ENCODE results near the gene HSPE1.

DNA sequence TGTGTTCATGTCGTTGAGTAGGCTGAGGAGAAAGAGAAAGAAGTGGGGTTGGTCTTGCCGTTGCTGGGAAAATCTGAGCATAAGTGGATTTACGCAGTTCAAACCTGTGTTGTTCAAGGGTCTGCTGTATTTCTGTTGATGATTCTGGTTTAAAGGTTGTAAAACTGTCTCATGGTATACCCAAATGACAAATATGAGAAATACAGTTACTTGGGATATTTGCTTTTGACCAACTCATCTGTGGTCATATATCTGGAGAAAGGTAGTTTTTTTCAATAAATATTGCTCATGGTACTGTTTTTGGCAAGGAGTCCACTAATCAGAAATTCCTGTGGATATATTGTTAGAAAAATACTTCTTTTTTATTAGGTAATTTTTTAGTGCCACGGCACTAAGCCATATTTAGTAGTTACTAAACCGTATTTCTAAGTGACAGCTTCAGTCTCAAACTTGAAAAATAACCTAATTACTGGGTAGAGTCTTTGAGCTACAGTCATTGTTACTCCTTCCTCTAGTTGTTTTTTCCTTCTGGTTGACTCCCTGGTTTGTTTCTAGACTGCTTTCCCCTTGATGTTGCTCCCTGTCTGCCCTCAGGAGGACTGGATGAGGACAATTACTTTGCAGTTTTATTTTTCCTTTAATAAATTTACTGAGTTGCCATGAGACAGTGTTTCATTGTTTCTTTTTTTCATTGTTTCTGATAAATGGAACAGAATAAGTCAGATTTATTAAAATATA lies 47.2 kb downstream of the HSPE1 start:
- TF ChIP-seq KDM1A (IDR thresholded peaks at IDR 0.05; ENCODE audit: low read depth) (no peak), NPAS2 (CRISPR knock-in tag; IDR thresholded peaks at IDR 0.05; ENCODE audit: borderline replicate concordance) (no peak), ZNF302 (CRISPR knock-in tag; IDR thresholded peaks at IDR 0.05) (no peak), RAD21 (conservative IDR thresholded peaks at IDR 0.05 in 1 of 2, IDR thresholded peaks at IDR 0.05 in 1 of 2) (no peak), EP300 (IDR thresholded peaks at IDR 0.05) (no peak), CBX2 (IDR thresholded peaks at IDR 0.05; ENCODE audit: borderline replicate concordance, low read depth) (no peak), CEBPB (IDR thresholded peaks at IDR 0.05) (no peak)
- TF ChIP-seq, protein P1, sequence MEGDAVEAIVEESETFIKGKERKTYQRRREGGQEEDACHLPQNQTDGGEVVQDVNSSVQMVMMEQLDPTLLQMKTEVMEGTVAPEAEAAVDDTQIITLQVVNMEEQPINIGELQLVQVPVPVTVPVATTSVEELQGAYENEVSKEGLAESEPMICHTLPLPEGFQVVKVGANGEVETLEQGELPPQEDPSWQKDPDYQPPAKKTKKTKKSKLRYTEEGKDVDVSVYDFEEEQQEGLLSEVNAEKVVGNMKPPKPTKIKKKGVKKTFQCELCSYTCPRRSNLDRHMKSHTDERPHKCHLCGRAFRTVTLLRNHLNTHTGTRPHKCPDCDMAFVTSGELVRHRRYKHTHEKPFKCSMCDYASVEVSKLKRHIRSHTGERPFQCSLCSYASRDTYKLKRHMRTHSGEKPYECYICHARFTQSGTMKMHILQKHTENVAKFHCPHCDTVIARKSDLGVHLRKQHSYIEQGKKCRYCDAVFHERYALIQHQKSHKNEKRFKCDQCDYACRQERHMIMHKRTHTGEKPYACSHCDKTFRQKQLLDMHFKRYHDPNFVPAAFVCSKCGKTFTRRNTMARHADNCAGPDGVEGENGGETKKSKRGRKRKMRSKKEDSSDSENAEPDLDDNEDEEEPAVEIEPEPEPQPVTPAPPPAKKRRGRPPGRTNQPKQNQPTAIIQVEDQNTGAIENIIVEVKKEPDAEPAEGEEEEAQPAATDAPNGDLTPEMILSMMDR (IDR thresholded peaks at IDR 0.05), result no peak
- TF ChIP-seq, protein P2, sequence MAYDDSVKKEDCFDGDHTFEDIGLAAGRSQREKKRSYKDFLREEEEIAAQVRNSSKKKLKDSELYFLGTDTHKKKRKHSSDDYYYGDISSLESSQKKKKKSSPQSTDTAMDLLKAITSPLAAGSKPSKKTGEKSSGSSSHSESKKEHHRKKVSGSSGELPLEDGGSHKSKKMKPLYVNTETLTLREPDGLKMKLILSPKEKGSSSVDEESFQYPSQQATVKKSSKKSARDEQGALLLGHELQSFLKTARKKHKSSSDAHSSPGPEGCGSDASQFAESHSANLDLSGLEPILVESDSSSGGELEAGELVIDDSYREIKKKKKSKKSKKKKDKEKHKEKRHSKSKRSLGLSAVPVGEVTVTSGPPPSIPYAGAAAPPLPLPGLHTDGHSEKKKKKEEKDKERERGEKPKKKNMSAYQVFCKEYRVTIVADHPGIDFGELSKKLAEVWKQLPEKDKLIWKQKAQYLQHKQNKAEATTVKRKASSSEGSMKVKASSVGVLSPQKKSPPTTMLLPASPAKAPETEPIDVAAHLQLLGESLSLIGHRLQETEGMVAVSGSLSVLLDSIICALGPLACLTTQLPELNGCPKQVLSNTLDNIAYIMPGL (CRISPR knock-in tag; IDR thresholded peaks at IDR 0.05; ENCODE audit: borderline replicate concordance), result no peak

Data from A549 (cell line).